Panc1 (cell line): ENCODE measurements around the gene IMPG1.

Source experiments
- CTCF ChIP-seq: fragments of 450-650 bp; IDR thresholded peaks from 2 replicates; pipeline ENCODE4 v1.5.1; 2017; ENCODE audit warnings: mild to moderate bottlenecking
- REST ChIP-seq, 2 experiments: IDR thresholded peaks; 2 replicates each; pipeline ENCODE4 v1.6.1; 2011 to 2012; ENCODE audit warnings: low read depth in 2 of 2, control low read depth in 1 of 2, low read length in 1 of 2, mild to moderate bottlenecking in 1 of 2, moderate library complexity in 1 of 2; ENCODE audit not compliant: insufficient read depth in 1 of 2
- SIN3A ChIP-seq: IDR thresholded peaks from 2 replicates; pipeline ENCODE4 v1.6.1; 2012; ENCODE audit warnings: low read depth, mild to moderate bottlenecking, low read length, moderate library complexity, borderline replicate concordance; ENCODE audit not compliant: insufficient read depth
- TCF7L2 ChIP-seq: IDR thresholded peaks from 2 replicates; pipeline ENCODE4 v1.6.1; 2011; ENCODE audit warnings: mild to moderate bottlenecking, low read depth, low read length, inconsistent platforms

DNA sequence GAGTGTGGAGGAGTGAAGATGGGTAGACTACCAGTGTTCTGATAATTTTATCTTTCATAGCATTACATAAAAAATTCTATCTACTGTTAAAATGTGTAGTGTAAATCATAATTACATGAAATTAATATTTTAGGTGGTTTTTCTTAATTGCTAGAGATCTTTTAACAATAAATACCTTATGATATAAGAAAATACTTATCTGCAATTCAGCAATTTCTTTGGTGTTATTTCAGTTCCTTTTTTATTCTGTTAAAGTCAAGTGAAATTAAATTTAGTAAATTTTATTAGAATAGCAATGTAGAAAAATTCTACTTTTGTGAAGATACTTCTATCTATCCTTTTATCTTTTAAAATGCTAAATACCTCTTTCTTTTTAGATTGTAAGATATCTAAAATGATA, 104.3 kb downstream of the IMPG1 start:
- no peak for TF ChIP-seq CTCF
- no peak for TF ChIP-seq SIN3A
- no peak for TF ChIP-seq REST (IDR thresholded peaks at IDR 0.05; ENCODE audit: insufficient read depth in 1 of 2, low read depth in 2 of 2, low read length in 1 of 2)
- TF ChIP-seq TCF7L2 = no peak
